Activated CD8-positive, alpha-beta memory T cell treated with anti-CD3 and anti-CD28 coated beads, Interleukin-2, amount 50 U/mL, for 24 hours (primary cell): ENCODE results near the gene MANBA.
"Not testable (repeated sequence)": the region's sequence is repeated elsewhere in the genome, so short reads cannot be mapped to it uniquely, and the experiment has no call there.

ENCODE experiments used
- DNase-seq: peaks from one replicate; pipeline ENCODE4 v3.0.0-alpha.2; 2020; ENCODE audit errors: extremely low read depth

The MANBA gene

DNA sequence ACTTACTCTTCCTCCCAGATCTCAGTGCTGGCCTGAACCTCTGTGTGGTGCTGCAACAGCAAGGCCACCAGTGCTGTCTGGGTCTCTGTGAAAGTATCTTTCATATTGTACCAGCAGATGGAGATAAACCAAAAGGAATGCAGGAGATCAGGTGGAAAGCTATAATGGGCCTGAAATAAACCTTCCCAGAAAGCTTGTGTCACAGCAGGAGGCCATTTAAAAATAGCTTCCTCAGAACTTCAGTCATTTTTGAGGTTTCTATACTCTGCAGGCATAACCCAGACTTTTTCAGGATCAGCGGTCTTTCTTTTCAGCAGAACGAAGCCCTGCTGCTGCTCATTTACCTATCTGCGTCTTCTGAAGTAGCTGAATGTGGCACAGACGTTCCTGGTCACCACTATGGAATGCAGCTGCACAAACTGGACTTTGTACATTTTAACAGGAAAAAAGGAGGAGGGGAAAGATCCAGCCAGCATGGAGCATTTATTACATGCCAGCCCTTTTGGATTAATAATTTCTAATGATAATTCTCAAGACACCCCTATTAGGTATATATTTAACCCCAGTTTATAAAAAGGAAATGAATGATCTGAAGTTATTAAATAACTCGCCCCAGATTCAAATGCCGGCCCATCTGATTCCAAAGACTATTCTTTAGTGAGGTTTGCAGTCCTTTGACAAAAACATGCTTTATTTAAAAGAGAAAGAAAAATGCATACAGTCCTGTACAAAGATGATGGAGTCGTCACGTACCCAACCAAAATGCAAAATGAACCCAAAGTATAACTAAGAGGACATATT lies 139.9 kb downstream of the MANBA start:
- DNase-seq, result no peak

DNA sequence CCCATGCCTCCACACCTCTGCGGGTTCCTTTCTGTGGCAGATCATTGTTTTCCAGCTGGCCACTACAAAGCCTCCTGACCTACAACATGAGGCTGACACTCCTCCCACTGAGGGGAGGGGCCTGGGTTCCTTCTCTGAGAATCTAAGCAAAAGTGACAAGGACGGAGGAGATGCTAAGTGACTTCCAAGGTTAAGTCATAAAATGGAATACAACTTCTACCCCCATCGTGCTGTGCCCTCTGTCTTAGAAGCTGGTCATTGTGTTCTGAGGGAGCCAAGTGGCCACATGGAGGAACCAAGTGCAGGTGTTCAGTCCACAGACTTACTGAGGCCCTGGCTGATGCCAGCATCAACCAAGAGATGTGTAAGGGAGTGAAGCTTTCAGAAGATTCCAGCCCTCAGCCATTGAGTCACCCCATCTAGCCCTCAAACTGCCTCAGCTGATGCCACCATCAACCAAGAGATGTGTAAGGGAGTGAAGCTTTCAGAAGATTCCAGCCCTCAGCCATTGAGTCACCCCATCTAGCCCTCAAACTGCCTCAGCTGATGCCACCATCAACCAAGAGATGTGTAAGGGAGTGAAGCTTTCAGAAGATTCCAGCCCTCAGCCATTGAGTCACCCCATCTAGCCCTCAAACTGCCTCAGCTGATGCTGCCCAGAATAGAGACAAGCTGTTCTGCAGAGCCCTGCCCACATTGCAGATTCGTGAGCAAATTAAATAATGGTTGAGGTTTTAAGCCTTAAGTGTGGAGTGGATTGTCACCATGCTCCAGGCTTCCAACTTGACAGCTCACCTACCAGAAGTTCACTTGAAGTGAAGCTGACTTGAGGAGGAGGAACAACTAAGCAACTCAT lies 140.8 kb downstream of the MANBA start:
- DNase-seq, result not testable (repeated sequence)

DNA sequence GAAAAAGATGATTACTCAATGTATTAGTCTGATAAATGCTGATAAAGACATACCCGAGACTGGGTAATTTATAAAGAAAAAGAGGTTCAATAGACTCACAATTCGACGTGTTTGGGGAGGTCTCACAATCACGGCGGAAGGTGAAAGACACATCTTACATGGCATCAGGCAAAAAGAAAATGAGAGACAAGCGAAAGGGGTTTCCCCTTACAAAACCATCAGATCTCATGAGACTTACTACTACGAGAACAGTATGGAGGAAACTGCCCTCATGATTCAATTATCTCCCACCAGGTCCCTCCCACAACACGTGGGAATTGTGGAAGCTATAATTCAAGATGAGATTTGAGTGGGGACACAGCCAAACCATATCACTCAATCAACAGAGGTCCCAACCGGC lies 141.7 kb downstream of the MANBA start:
- not testable (repeated sequence) for DNase-seq

DNA sequence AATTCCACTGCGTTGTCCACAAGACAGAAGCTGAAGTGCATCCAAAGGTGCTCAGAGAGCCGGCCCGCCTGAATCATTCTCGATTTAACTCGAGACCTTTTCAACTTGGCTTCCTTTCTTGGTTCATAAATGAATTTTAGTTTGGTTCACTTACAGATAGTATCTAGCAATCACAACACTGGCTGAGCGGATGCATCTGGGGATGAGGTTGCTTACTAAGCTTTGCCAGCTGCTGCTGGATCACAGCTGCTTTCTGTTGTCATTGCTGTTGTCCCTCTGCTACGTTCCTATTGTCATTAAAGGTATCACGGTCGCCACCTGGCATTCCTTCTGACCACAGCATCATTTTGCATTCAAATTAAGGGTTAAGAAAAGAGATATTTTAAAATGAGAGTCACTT lies 144.1 kb downstream of the MANBA start:
- DNase-seq, result no peak

DNA sequence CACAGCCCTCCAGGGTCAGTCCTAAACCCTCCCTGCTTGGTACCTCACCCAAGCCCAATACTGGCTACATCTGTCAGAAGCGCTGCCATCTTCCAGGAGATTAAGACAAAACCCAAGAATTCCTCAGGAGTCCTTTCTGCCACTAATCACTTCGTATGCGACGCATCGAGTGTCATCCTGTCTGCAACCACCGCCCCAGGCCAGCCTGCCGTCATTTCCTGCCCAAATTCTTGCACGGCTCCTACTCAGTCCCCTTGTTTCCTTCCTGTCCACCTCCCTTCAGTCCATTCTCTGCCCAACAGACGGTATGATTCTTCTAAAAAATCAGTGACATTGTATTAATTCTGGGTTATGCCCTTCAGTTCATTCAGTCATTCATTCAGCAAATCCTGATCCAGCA lies 146.0 kb downstream of the MANBA start:
- DNase-seq, result no peak

DNA sequence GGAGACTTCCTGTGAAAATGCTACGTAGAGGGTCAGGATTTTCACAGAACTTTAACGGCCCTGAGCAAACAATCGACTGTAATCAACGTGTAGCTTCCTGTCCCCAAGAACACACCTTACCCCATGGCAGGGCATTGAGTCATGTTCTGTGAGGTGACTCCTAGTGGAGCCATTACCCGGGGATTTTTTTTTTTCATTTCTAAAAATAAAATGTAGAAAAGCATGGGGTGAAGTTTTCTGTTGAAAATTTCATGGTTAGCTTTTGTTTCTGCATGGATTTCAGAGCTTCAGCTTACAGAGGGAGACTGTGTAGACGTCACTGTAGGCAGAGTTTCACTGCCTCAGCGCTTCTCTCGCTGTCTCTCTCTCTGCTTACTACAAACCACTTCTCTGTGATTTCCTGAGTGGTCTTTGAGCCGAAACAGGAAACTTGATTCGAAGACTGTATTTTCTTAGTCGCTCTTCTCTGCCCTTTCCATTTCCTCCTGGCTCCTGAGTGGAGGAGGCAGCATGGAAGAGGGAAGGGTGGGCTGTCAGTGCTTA lies 147.9 kb downstream of the MANBA start:
- no peak for DNase-seq

DNA sequence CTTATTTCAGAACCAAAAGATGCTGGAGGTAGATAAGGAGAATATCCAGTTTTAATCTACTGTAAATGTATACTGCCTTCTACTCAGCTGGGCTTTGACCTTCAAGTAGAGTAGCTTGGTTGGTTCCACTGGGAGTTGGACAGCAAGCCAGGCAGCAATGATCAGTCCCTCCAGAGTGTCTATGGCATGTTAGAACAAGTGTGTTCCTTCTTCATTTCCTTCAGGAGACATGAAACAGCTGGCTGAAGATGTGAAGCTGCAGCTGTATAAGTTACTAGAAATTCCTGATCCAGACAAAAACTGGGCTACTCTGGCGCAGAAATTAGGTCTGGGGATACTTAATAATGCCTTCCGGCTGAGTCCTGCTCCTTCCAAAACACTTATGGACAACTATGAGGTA lies 148.6 kb downstream of the MANBA start:
- DNase-seq, result no peak

DNA sequence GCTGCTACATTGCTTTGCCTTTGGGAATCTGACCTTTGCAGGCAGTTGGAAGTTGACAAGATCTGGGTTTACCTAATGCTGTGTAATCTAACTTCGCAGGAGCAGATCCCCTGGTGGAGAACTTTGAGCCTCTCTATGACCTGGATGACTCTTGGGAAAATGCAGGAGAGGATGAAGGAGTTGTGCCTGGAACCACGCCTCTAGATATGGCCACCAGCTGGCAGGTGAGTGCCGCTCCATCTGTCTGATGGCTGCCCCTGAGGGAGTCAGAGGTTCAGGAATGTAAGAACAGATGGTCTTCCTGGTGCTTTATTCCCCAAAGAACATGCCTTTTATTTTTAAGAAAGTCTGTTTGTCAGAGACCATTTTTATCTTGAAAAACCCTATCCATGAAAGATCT lies 150.3 kb downstream of the MANBA start:
- no peak for DNase-seq

DNA sequence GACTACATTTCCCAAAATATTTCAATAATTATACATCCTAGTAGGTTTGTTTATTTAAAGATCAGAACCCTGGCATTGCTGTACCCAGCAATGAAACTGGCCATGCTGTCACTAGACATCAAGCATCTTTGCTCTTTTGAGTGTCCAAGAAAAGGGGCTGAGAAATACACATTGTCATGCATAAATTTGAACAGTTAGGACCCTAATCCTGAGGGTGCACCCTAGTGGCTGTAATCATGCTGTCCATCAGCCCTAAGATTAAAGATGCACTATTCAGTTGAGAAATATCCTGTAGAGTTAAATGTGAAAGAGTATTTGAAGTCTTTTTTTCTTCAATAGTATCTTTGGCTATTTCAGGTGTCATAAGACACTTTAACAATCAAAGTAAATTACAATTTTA lies 150.8 kb downstream of the MANBA start:
- no peak for DNase-seq

DNA sequence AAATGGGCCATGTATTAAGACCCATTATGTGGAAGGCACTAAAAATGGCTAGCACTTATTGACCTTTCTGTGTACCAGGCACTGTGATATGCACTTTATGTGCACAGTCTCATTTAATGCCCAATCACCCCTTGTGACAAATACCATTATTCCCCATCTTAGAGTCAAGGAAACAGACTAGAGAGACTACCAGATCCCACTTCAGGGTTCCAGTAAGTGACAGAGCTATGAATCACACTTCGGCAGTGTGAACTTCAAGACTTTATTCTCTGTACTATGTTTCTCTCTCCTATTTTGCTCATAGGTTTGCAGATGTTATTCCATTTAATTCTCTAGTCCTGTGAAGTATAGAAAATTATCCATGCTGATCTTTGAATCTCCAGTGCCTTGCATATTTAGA lies 152.6 kb downstream of the MANBA start:
- DNase-seq, result no peak

DNA sequence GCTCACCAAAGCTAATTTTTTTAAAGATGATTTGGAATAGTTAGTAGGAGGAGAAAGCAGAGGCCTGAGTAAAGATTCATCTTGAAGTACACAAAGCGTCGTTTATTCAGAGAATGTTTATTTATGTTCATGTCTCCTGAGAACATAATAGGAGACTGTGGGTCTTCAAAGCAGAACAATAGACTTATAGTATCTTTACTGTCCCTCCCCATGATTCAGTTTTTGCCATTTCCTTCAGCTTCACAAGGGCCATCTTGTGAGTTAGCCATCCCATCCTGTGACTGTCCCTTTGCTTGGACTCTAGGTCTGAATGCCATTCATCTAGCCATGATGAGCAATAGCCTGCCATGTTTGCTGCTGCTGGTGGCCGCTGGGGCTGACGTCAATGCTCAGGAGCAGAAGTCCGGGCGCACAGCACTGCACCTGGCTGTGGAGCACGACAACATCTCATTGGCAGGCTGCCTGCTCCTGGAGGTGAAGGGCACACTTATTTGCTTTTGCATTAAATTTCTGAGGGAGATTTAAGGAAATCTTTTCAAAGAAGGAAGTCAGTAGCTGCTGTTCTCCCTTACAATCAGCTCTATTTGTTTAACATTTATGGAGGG lies 153.8 kb downstream of the MANBA start:
- DNase-seq, result no peak

DNA sequence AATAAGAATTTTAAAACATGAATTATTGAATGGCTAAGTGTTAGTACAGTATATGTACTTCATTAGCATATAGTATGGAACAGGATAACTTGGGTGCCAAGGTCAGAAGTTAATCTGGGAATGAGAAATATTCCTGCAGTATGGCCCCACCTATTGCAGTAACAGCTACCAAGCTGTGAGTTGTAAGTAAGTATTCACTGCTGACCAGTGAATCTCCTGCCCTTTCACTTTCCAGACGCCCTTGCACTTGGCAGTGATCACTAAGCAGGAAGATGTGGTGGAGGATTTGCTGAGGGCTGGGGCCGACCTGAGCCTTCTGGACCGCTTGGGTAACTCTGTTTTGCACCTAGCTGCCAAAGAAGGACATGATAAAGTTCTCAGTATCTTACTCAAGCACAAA lies 154.5 kb downstream of the MANBA start:
- DNase-seq, result no peak

DNA sequence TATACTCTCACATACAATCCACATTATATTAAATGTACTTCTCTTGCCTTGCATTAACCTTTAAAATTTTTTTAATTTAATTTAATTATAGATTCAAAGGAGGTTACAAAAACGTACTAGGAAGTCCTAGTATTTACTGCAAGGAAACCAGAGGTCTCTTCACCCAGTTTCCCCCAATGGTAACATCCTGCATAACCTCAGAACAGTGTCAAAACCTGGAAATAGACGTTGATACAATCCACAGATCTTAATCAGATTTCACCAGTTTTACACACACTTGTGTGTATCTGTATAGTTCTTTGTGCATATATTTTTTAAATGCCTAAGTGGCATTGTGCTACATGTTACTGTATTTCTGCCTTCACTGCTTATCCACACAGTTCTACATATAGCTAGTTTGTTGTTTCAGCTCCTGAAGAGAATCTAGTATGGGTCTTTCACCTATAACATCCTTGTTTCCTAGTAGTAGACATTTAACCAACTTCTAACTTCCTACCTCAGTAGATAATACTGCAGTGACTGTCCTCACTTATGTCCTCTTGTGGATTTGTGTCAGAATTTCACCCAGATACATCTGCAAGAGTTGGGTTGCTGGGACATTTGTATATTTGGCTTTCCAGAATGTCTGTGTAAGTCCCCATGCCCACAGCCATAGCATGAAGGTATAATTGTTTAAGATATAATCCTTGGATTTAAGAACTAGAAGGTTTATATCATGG lies 156.4 kb downstream of the MANBA start:
- no peak for DNase-seq

DNA sequence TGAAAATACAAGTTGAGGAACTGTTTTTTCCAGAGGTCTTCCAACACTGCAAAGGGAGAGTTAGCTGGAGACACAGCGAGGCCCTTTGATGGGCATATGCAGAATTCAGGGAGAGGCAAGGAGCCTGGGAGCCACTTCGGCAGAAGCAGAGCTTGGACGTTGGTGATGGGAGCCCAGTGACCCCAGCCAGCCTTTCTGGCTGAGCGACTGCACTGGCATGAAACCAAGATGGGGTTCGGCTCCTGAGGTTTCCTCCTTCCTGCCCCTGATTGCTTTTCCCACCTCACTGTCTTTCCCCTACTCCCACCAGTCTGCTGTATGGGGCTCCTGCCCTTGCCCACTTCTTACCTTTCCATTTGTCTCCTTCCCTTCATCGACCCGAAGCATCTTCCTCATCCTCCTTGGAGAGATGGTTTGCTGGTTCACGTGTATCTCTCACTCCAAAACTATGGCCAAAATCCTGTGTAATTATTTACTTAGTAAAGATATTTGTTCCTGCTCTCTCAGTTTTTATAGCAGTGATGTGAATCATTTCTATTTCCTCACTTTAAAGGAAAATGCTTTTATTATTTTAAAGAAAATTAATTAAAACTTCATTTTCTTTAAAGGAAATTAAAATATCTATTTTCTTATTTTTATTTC lies 159.1 kb downstream of the MANBA start:
- DNase-seq, result no peak

DNA sequence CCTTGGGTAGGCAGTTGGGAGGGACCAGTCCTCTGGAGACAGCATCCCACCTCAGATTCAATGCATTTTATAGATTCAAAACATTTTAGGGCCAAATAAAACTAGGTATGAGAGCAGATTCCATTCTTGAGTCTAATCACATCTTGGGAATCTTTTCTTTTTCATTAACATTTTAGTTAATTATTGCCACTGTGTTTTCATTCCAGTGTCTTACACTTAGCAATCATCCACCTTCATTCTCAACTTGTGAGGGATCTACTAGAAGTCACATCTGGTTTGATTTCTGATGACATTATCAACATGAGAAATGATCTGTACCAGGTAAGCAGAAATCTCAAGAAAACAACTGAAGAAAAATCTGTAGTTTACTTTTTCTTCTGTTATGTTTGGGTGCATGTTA lies 160.1 kb downstream of the MANBA start:
- no peak for DNase-seq

DNA sequence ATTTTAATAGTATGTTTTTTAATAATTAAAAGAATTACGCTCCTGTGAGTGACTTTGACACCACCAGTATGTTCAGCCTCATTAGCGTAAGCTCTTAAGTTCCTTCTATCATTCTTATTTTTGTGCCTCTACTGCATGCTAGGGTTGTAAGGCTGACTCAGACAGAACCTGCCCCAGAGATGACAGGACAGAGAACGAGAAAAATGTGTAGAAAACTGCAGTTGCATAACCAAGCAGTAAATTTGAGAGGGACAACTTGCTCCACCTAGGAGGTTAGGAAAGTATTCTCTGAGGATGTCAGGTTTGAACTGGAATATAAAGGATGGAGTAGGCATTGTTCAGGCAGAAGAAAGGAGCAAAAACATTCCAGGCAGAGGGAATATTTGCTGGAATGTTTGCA lies 160.9 kb downstream of the MANBA start:
- DNase-seq, result no peak

DNA sequence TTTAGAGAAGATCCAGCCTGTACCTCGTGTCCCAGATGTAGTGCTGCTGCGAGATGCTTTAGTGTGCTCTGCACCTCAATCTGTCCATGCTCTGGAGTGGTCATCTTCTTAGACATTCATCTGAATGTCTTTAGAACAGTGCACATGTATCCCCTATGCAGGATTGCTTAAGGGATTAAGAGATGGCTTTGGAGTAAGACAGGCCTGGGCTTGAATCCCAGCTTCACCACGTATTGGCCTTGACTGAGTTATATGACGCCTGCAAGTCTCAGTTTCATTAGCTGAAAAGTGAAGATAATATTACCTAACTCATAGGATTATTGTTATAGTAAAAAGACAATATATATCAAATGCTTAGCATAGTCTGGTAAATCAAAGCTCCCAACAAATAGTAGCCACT lies 161.3 kb downstream of the MANBA start:
- no peak for DNase-seq

DNA sequence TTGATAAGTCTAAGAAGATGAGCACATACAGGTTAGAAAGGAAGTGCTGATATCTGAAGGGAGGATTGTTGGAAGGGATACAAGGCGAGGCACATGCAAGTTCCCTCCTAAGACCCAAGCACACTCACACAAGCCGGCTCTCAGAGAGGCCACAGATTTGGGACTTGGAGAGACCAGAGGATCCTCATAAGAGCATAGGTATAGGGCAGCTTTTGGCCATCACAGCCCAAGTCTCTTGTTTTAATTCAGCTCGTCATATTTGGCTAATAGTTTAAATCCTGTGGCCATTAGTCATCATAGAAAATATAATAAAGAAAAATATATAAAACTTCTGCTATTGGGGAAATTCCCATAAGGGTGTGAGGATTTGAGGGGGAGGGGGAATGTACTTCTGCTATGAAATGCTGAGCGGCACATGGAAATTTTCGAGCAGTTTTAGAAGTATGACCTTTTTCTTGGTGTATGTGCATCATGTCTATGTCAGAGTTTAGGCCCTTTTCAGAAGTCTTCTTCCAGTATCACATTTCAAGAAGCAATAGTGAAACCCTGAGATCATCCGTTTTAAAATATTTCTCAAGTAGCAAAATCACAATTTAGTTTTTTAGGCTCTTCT lies 161.9 kb downstream of the MANBA start:
- no peak for DNase-seq

DNA sequence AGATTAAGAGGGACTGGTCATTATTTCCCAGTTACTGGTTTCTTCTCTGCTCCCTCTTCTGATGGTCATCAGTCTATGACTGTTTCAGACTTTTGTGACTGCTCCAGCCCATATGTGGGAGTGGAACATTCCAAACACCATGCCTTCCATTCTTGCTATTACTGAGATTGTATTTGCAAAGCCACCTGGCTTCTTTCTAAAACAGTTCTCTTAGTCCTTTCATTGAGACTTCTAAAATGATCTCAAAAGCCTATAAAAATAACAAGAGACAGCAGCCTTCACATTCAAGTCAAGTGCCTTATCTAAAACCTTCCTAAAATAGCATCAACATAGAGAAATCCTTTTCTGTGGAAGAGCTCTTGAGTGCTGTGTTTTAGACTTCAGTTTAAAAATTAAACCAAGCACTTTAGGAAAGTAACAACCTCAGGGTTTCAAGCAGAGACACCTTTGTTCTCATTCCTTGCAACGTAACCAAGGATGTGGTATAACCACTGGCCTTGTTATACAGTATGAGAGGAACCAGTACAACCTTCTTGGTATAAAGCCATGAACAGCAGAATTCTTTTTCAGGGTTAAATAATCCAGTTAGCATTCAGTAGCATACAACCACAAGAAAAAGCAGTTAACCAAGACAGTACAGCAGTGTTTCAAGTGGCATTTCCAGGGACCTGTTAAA lies 162.5 kb downstream of the MANBA start:
- no peak for DNase-seq

DNA sequence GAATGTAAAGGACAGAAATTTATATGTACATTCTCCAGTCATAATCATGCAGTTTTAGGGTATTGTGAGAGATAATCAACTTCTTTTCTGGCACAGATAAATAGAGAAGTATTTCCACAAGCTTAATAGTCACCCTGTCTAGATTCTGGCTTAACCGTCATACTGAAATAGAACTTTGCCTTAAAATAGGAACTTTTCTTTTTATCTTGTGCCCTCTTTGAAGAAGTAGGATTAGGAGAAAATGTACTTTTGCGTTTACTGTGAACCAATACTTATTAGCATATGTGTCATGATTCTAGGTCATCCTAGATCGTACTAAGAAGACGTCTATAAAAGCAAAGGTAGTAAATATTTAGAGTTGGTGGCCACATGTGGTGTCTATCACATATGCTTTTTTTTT lies 164.2 kb downstream of the MANBA start:
- no peak for DNase-seq
